Upper lobe of left lung (tissue), 6 donors: ENCODE data around the gene TSPAN11. TPM values are rescaled to one million over a fixed set of nuclear protein-coding genes. Genes with fewer than 3 reads are reported as not detected.
A peak's percentile ranks its signal among the peaks of the same experiment; 100 is the strongest.

Source experiments
- ATAC-seq, 2 donors: fragments of 200-7000 bp; cut with Tn5 transposase; one replicate each; pipeline ENCODE4 v1.9.1; 2022; ENCODE audit warnings: mild to moderate bottlenecking in 2 of 2, moderate library complexity in 2 of 2; ENCODE audit not compliant: low FRiP score in 2 of 2
- DNase-seq, 2 donors: peaks; one replicate each; pipeline ENCODE4 v3.0.0-alpha.2; 2019 to 2020
- H3K27ac ChIP-seq, 4 donors: fragments of 200-600 bp; sonication (generic); one replicate each; pipeline ENCODE4 v1.5.1; 2016 to 2019
- H3K27me3 ChIP-seq, 4 donors: fragments of 200-600 bp; sonication (generic); one replicate each; pipeline ENCODE4 v1.5.1; 2017 to 2019
- H3K36me3 ChIP-seq, 4 donors: fragments of 200-600 bp; sonication (generic); one replicate each; pipeline ENCODE4 v1.5.1; 2016 to 2019
- H3K4me1 ChIP-seq, 4 donors: fragments of 200-600 bp; sonication (generic); one replicate each; pipeline ENCODE4 v1.5.1; 2018 to 2019
- H3K4me3 ChIP-seq, 4 donors: fragments of 200-600 bp; sonication (generic); one replicate each; pipeline ENCODE4 v1.5.1; 2017 to 2019; ENCODE audit warnings: mild to moderate bottlenecking in 2 of 4, moderate library complexity in 1 of 4
- H3K9me3 ChIP-seq, 4 donors: fragments of 200-600 bp; sonication (generic); one replicate each; pipeline ENCODE4 v1.5.1; 2018 to 2019
- EP300 ChIP-seq, 4 donors: sonication (generic); formaldehyde crosslinking; IDR thresholded peaks; one replicate each; pipeline ENCODE4 v1.5.1; 2017; ENCODE audit warnings: antibody characterized with exemption in 4 of 4, control low read depth in 2 of 4
- POLR2A ChIP-seq, 4 donors: fragments of 450-650 bp; IDR thresholded peaks; one replicate each; pipeline ENCODE4 v1.5.1; 2016 to 2017; ENCODE audit warnings: antibody characterized with exemption in 4 of 4, mild to moderate bottlenecking in 2 of 4
- POLR2AphosphoS5 ChIP-seq, 2 donors: sonication (generic); formaldehyde crosslinking; IDR thresholded peaks; one replicate each; pipeline ENCODE4 v1.5.1; 2017; ENCODE audit warnings: antibody characterized with exemption in 2 of 2
- WGBS, 2 donors: methylation state at CpG; one replicate each; pipeline ENCODE4 v1.1.5; 2017 to 2018; 5-methylcytosine and 5-hydroxymethylcytosine counted together
- total RNA-seq, 6 donors: library from RNA; depleted of rRNA in 4 of 6; stranded (reverse); fragments of >200 nt in 4 of 6; gene quantifications; one replicate each; pipeline versions ENCODE4 v1.1.0 to v1.2.1, GENCODE V29; 2016 to 2021
- TF ChIP-seq, protein P1 (sequence below), 6 experiments: fragments of 450-650 bp in 4 of 6; fragments of 200-600 bp in 2 of 6; sonication (generic) in 2 of 6; IDR thresholded peaks; one replicate each; pipeline ENCODE4 v1.5.1; 2016 to 2019; ENCODE audit warnings: antibody characterized with exemption in 6 of 6
- donor health status: DM: no; HTN: no; CAD: no; lungs with moderate emphysema.
- donor health status: DM: no; HTN: yes; CAD: no; lungs with severe emphysema.

TSPAN11 gene
- total RNA-seq, 6 donors from 2014 or later = 1.0 to 9.7 (median 3.5) TPM

DNA sequence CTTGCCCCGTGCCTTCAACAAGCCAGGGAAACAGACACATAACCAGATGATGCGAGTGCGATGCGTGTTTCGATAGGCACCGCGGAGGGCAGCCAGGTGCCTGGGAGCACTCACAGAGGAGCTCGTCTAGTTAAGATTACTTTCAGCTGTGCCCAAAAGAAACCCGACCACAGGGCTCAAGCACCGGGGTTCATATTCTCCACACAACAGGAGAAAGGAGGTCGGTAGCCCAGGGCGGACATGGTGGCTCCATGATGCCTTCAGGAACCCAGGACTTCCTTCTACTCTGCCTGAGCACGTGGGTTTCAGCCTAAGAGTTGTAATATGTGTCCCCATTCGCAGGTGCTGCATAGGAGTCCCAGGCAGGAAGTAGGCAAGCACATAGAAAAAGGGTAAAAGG, 93.4 kb downstream of the TSPAN11 start:
- H3K36me3 ChIP-seq = no peaks in the 10 kb centered on the region
- H3K4me3 ChIP-seq = no peak overlapping the region
- H3K9me3 ChIP-seq = no peaks in the 10 kb centered on the region
- H3K27me3 ChIP-seq = no peaks in the 10 kb centered on the region
- ATAC-seq (no peak), DNase-seq (peak; percentile 8 to 46)
- H3K27ac ChIP-seq = no peak overlapping the region
- TF ChIP-seq POLR2A (IDR thresholded peaks at IDR 0.05) (no peak), EP300 (IDR thresholded peaks at IDR 0.05) (no peak), POLR2AphosphoS5 (IDR thresholded peaks at IDR 0.05) (no peak)
- TF ChIP-seq, protein P1, sequence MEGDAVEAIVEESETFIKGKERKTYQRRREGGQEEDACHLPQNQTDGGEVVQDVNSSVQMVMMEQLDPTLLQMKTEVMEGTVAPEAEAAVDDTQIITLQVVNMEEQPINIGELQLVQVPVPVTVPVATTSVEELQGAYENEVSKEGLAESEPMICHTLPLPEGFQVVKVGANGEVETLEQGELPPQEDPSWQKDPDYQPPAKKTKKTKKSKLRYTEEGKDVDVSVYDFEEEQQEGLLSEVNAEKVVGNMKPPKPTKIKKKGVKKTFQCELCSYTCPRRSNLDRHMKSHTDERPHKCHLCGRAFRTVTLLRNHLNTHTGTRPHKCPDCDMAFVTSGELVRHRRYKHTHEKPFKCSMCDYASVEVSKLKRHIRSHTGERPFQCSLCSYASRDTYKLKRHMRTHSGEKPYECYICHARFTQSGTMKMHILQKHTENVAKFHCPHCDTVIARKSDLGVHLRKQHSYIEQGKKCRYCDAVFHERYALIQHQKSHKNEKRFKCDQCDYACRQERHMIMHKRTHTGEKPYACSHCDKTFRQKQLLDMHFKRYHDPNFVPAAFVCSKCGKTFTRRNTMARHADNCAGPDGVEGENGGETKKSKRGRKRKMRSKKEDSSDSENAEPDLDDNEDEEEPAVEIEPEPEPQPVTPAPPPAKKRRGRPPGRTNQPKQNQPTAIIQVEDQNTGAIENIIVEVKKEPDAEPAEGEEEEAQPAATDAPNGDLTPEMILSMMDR (IDR thresholded peaks at IDR 0.05) = no peak
- WGBS, 2 donors = 85 to 86% methylated on average over 14 of the region's 14 CpGs
- H3K4me1 ChIP-seq = peaks cover 0 to 5% (median 1%) of the 10 kb centered on the region in 4 donors

DNA sequence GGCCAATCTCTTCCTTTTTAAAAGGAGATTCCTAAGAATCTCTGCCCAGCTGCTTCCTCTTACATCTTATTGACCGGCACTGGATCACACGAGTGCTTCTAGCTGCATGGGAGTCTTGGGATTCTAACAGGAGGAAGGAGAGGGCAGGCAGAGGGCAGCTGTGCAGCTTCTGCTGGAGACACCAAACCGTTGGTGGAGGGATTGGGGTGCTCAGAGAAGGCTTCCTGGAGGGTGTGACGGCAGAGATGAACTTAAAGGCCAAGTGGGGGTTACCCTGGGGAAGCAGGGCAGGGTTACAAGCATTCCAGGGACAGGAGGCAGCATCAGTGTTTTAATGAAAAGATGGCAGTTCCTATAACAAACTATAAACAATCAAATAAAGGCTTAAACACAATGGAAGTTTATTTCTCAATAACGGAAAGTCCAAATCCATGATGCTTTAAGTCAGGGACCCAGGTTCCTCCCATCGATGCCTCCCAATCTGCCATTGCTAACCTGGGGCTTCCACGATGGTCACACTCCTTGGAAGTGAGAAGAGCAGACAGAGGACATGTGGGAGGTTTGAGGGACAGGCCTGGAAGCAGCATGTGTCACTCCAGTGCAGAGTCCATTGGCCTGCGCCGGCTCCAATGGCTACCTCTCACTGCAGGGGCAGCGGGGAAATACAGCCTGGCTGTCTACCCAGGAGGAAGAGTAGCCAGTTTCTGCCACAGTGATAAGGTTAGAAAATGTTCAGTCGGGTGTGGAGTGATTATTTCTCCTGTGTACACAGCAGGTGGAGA, 94.0 kb downstream of the TSPAN11 start:
- H3K36me3 ChIP-seq = no peaks in the 10 kb centered on the region
- TF ChIP-seq POLR2AphosphoS5 (IDR thresholded peaks at IDR 0.05) (no peak), EP300 (IDR thresholded peaks at IDR 0.05) (no peak), POLR2A (IDR thresholded peaks at IDR 0.05) (no peak)
- TF ChIP-seq, protein P1 (IDR thresholded peaks at IDR 0.05) = no peak
- peaks cover 0 to 5% (median 1%) of the 10 kb centered on the region in 4 donors for H3K4me1 ChIP-seq
- ATAC-seq (no peak), DNase-seq (peak in 1 of 2 donors; percentile 17)
- H3K27me3 ChIP-seq = no peaks in the 10 kb centered on the region
- H3K27ac ChIP-seq = no peak overlapping the region
- 79 to 83% methylated on average over 11 of the region's 11 CpGs for WGBS, 2 donors
- no peak overlapping the region for H3K4me3 ChIP-seq
- no peaks in the 10 kb centered on the region for H3K9me3 ChIP-seq

DNA sequence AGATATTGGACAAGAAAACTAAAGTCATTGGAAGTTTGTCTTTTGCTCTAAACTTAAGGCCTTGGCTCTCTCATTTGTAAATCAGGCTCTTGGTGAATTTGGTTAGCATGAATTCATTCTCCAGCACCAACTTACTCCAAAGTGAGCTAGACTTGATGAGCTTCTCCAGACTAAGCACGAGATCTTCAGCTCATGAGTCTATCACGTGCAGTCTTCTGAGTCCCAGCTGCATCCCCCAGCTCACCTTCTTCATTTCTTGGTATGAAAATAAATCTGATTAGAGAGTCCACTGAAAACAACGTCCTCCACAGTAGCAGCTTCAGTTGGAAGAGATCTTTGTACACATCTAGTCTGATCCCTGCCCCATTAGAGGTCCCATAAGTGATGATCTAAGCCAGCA, 94.6 kb downstream of the TSPAN11 start:
- no peaks in the 10 kb centered on the region for H3K9me3 ChIP-seq
- ATAC-seq = no peak
- 82 to 86% methylated on average over 3 of the region's 3 CpGs for WGBS, 2 donors

DNA sequence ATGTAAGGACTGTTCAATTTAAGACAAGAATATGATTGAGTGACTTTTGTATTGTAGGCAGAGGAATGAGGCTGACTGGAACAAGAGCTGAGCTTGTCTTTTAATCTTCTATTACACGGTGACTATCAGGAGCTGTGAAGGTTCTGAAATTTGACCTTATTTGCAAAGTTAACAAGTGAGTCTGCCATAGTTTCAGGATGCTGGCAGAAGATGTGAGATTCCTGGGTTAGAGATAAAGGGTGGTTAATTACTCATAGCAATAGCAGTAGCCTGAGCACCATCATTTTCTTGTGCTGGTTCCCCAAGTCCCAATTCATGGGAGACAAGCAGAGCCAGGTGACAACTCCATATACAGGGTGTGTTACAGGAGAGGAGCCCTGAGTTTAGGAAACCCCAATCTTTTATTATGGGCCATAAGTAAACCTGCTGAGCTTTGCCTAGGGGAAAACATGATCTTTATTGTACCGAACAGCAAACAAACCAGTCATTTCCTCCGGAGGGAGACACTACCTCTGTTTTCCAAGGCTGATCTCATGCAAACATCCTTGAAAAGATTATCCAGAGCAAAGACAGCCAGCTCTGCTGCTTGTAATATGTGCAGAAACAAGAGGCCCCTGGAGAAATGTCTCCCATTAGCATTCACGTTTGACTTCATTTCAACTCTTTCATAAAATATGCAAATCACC, 95.4 kb downstream of the TSPAN11 start:
- no peak overlapping the region for H3K27ac ChIP-seq
- no peaks in the 10 kb centered on the region for H3K27me3 ChIP-seq
- H3K36me3 ChIP-seq = no peaks in the 10 kb centered on the region
- WGBS, 2 donors = 64 to 72% methylated on average over 4 of the region's 4 CpGs
- no peak for TF ChIP-seq POLR2AphosphoS5 (IDR thresholded peaks at IDR 0.05)
- TF ChIP-seq EP300 (IDR thresholded peaks at IDR 0.05) = no peak
- TF ChIP-seq, protein P1 (IDR thresholded peaks at IDR 0.05) = no peak
- TF ChIP-seq POLR2A (IDR thresholded peaks at IDR 0.05) = no peak
- H3K9me3 ChIP-seq = no peaks in the 10 kb centered on the region
- H3K4me3 ChIP-seq = no peak overlapping the region
- H3K4me1 ChIP-seq = peaks cover 0 to 5% (median 1%) of the 10 kb centered on the region in 4 donors
- ATAC-seq = no peak
- no peak for DNase-seq

More for the DNA sequence above, 94.6 kb downstream of the TSPAN11 start:
- DNase-seq = peak in 1 of 2 donors; percentile 5
- Histone ChIP-seq H3K36me3 (no peaks in the 10 kb centered on the region), H3K4me1 (peaks cover 0 to 5% (median 1%) of the 10 kb centered on the region in 4 donors), H3K4me3 (no peak overlapping the region), H3K27ac (no peak overlapping the region), H3K27me3 (no peaks in the 10 kb centered on the region)
- TF ChIP-seq, protein P1 (IDR thresholded peaks at IDR 0.05) = no peak
